Epithelial cell of proximal tubule (primary cell): ENCODE results near the gene ABHD14A. TPM values are rescaled to one million over a fixed set of nuclear protein-coding genes. Genes with fewer than 3 reads are reported as not detected.

ENCODE experiments used
- DNase-seq: peaks from one replicate; pipeline ENCODE4 v3.0.0-alpha.2; 2011; ENCODE audit warnings: low read depth
- H3K4me3 ChIP-seq: 2 replicates; pipeline ENCODE4 v1.5.1; 2011; ENCODE audit warnings: low read depth, mild to moderate bottlenecking, low read length
- CTCF ChIP-seq: conservative IDR thresholded peaks from 2 replicates; pipeline ENCODE4 v1.5.1; 2012; ENCODE audit warnings: low read depth, mild to moderate bottlenecking, low read length
- total RNA-seq: library from RNA; depleted of rRNA; stranded (reverse); fragments of >200 nt; gene quantifications from 2 replicates; pipeline ENCODE4 v1.2.3, GENCODE V29; 2015

Gene ABHD14A
- total RNA-seq, 1 donor from 2014 or later, result 13.8 TPM

GRCh38 chr3:52023860-52024764 is 49.2 kb downstream of the ABHD14A start:
- no peak overlapping the region for H3K4me3 ChIP-seq
- TF ChIP-seq CTCF, result no peak
- DNase-seq, result no peak

- no peak overlapping the region for H3K4me3 ChIP-seq
- DNase-seq, result no peak
- TF ChIP-seq CTCF, result no peak
Observed at GRCh38 chr3:52024765-52025452, 50.0 kb downstream of the ABHD14A start.

- H3K4me3 ChIP-seq, result no peak overlapping the region
- TF ChIP-seq CTCF, result no peak
- DNase-seq, result no peak
Observed at GRCh38 chr3:52025453-52025852, 50.6 kb downstream of the ABHD14A start.

- H3K4me3 ChIP-seq, result no peak overlapping the region
- DNase-seq, result no peak
- TF ChIP-seq CTCF, result no peak
Observed at GRCh38 chr3:52026041-52026440, 51.2 kb downstream of the ABHD14A start.

- no peak for TF ChIP-seq CTCF
- no peak for DNase-seq
- no peak overlapping the region for H3K4me3 ChIP-seq
Observed at GRCh38 chr3:52028572-52028971, 53.7 kb downstream of the ABHD14A start.

- H3K4me3 ChIP-seq, result no peak overlapping the region
- DNase-seq, result no peak
- no peak for TF ChIP-seq CTCF
Observed at GRCh38 chr3:52029053-52029452, 54.2 kb downstream of the ABHD14A start.

- H3K4me3 ChIP-seq, result no peak overlapping the region
- DNase-seq, result no peak
- no peak for TF ChIP-seq CTCF
Observed at GRCh38 chr3:52029535-52029934, 54.7 kb downstream of the ABHD14A start.
